Measurements from ENCODE around the gene PYROXD2. TPM values are rescaled to one million over a fixed set of nuclear protein-coding genes. Genes with fewer than 3 reads are reported as not detected.

Gene PYROXD2
- total and polyA plus RNA-seq, 2 experiments from 2014 or later = 1.3 to 2.6 TPM

DNA sequence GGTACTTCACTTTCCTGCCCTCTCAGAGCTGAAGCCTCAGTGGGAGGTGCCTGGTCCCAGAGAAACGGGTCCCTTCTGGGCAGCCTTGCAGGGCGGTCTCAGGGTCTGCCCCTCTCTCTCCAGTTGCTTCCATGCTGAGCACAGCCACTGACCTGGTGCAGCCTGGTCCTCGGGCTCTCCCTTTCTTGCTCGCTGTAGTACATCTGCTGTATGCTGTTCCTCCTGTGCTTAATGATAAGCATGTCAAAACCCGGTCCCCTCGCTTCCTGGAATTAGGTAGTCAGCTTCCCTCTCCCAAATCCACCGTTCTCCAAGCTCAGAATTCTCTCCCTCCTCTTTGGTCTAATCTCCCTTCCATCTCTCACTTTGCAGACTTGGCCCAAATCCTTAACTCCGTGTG lies 42.7 kb upstream of the PYROXD2 start:
- no peak for TF ChIP-seq ZNF331 (CRISPR knock-in tag; IDR thresholded peaks at IDR 0.05; ENCODE audit: low read depth)
- TF ChIP-seq, protein P1, sequence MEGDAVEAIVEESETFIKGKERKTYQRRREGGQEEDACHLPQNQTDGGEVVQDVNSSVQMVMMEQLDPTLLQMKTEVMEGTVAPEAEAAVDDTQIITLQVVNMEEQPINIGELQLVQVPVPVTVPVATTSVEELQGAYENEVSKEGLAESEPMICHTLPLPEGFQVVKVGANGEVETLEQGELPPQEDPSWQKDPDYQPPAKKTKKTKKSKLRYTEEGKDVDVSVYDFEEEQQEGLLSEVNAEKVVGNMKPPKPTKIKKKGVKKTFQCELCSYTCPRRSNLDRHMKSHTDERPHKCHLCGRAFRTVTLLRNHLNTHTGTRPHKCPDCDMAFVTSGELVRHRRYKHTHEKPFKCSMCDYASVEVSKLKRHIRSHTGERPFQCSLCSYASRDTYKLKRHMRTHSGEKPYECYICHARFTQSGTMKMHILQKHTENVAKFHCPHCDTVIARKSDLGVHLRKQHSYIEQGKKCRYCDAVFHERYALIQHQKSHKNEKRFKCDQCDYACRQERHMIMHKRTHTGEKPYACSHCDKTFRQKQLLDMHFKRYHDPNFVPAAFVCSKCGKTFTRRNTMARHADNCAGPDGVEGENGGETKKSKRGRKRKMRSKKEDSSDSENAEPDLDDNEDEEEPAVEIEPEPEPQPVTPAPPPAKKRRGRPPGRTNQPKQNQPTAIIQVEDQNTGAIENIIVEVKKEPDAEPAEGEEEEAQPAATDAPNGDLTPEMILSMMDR (conservative IDR thresholded peaks at IDR 0.05; ENCODE audit: low read depth in 2 of 2) = no peak
- Histone ChIP-seq H2AFZ (peak overlapping the region; percentile 28; the same call in 1 of the 2 replicates), H3K79me2 (replicated peaks; ENCODE audit: insufficient read depth) (no peaks in the 10 kb centered on the region), H3K9me2 (ENCODE audit: insufficient read depth) (no peaks in the 10 kb centered on the region), H3K4me3 (no peak overlapping the region), H3K36me3 (ENCODE audit: insufficient read depth) (no peaks in the 10 kb centered on the region), H3F3A (replicated peaks; ENCODE audit: low read depth) (no peaks in the 10 kb centered on the region), H3K4me2 (no peak overlapping the region), H3K27me3 (ENCODE audit: insufficient read depth) (no peaks in the 10 kb centered on the region), H3K4me1 (ENCODE audit: insufficient read depth) (peaks cover 22% of the 10 kb centered on the region), H4K20me1 (replicated peaks; ENCODE audit: insufficient read depth) (no peaks in the 10 kb centered on the region), H3K27ac (ENCODE audit: low read depth) (no peak overlapping the region)
- ATAC-seq (peak; percentile 23), DNase-seq (ENCODE audit: low spot score) (no peak)
- Mint-ChIP-seq H3K9me3 (no peaks in the 10 kb centered on the region), H3K36me3 (ENCODE audit: low read depth) (no peaks in the 10 kb centered on the region), H3K4me3 (no peak overlapping the region), H3K27me3 (ENCODE audit: insufficient read depth, low read depth, poor library complexity) (peaks cover 3% of the 10 kb centered on the region), H3K4me1 (peaks cover 28% of the 10 kb centered on the region), H3K27ac (no peak overlapping the region)

GRCh38 chr10:98456686-98457482 lies 41.9 kb upstream of the PYROXD2 start:
- no peaks in the 10 kb centered on the region for H3K36me3 ChIP-seq (ENCODE audit: insufficient read depth)
- no peak overlapping the region for H3K4me3 ChIP-seq
- ATAC-seq = peak; percentile 79
- H3K27me3 ChIP-seq (ENCODE audit: insufficient read depth) = no peaks in the 10 kb centered on the region
- Mint-ChIP-seq H3K4me1 (peaks cover 30% of the 10 kb centered on the region), H3K4me3 (no peak overlapping the region), H3K27ac (peak overlapping the region; percentile 56; the same call in 1 of the 2 replicates), H3K27me3 (ENCODE audit: insufficient read depth, low read depth, poor library complexity) (no peaks in the 10 kb centered on the region), H3K9me3 (no peaks in the 10 kb centered on the region), H3K36me3 (ENCODE audit: low read depth) (no peaks in the 10 kb centered on the region)
- H3K4me1 ChIP-seq (ENCODE audit: insufficient read depth) = peaks cover 23% of the 10 kb centered on the region
- no peak overlapping the region for H3K27ac ChIP-seq (ENCODE audit: low read depth)
- peak overlapping the region; percentile 80; the same call in 1 of the 2 replicates for H2AFZ ChIP-seq
- peak; percentile 17 for DNase-seq (ENCODE audit: low spot score)
- peak overlapping the region; percentile 40; the same call in 1 of the 2 replicates for H3K4me2 ChIP-seq
- no peaks in the 10 kb centered on the region for H3K9me2 ChIP-seq (ENCODE audit: insufficient read depth)
- no peaks in the 10 kb centered on the region for H3F3A ChIP-seq (replicated peaks; ENCODE audit: low read depth)
- no peaks in the 10 kb centered on the region for H4K20me1 ChIP-seq (replicated peaks; ENCODE audit: insufficient read depth)
- H3K79me2 ChIP-seq (replicated peaks; ENCODE audit: insufficient read depth) = no peaks in the 10 kb centered on the region
- TF ChIP-seq ZNF331 (CRISPR knock-in tag; IDR thresholded peaks at IDR 0.05; ENCODE audit: low read depth) (no peak), EZH2 (IDR thresholded peaks at IDR 0.05; ENCODE audit: low read depth, unreplicated experiment) (no peak), STAT1 (IDR thresholded peaks at IDR 0.05; ENCODE audit: unreplicated experiment) (no peak), ZNF114 (CRISPR knock-in tag; IDR thresholded peaks at IDR 0.05) (no peak), NANOG (IDR thresholded peaks at IDR 0.05; ENCODE audit: borderline replicate concordance) (no peak)
- TF ChIP-seq, protein P1 (conservative IDR thresholded peaks at IDR 0.05; ENCODE audit: low read depth in 2 of 2) = no peak
- TF ChIP-seq, protein P2, sequence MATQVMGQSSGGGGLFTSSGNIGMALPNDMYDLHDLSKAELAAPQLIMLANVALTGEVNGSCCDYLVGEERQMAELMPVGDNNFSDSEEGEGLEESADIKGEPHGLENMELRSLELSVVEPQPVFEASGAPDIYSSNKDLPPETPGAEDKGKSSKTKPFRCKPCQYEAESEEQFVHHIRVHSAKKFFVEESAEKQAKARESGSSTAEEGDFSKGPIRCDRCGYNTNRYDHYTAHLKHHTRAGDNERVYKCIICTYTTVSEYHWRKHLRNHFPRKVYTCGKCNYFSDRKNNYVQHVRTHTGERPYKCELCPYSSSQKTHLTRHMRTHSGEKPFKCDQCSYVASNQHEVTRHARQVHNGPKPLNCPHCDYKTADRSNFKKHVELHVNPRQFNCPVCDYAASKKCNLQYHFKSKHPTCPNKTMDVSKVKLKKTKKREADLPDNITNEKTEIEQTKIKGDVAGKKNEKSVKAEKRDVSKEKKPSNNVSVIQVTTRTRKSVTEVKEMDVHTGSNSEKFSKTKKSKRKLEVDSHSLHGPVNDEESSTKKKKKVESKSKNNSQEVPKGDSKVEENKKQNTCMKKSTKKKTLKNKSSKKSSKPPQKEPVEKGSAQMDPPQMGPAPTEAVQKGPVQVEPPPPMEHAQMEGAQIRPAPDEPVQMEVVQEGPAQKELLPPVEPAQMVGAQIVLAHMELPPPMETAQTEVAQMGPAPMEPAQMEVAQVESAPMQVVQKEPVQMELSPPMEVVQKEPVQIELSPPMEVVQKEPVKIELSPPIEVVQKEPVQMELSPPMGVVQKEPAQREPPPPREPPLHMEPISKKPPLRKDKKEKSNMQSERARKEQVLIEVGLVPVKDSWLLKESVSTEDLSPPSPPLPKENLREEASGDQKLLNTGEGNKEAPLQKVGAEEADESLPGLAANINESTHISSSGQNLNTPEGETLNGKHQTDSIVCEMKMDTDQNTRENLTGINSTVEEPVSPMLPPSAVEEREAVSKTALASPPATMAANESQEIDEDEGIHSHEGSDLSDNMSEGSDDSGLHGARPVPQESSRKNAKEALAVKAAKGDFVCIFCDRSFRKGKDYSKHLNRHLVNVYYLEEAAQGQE (IDR thresholded peaks at IDR 0.05; ENCODE audit: unreplicated experiment) = no peak
